ENCODE results near the gene RAD51B.

DNA sequence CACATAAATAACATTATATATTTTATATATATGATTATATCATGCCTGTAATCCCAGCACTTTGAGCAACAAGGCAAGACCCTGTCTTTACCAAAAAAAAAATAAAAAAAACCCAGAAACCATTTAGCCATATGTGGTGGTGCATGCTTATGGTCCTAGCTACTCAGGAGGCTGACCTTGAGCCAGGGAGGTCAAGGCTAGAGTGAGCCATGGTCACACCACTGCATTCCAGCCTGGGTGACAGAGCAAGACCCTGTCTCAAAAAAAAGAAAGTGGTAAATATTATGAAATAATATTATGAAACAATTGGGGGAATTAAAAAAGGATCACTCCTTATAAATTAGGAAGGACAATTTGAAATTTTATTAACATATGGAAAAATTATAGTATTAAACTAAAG, 16.0 kb downstream of the RAD51B start:
- no peak for TF ChIP-seq SP2 (CRISPR knock-in tag; IDR thresholded peaks at IDR 0.05)
- TF ChIP-seq, protein P1, sequence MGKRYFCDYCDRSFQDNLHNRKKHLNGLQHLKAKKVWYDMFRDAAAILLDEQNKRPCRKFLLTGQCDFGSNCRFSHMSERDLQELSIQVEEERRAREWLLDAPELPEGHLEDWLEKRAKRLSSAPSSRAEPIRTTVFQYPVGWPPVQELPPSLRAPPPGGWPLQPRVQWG (CRISPR knock-in tag; IDR thresholded peaks at IDR 0.05; ENCODE audit: borderline replicate concordance, low read depth), result no peak

Measured in HepG2 (cell line).